ENCODE measurements around the gene POLE2. TPM values are rescaled to one million over a fixed set of nuclear protein-coding genes. Genes with fewer than 3 reads are reported as not detected.
"Not testable (repeated sequence)": the region's sequence is repeated elsewhere in the genome, so short reads cannot be mapped to it uniquely, and the experiment has no call there.

Gene POLE2
- total RNA-seq, 1 experiment from 2014 or later: 31.4 TPM

GRCh38 chr14:49620182-49621113, 67.6 kb downstream of the POLE2 start, which contains the start of the genes MGAT2 and RPL36AL:
TSS of gene MGAT2 (plus strand) at chr14:49620799. CDS start at chr14:49621269, 470 bp downstream.
TSS of gene RPL36AL (minus strand) at chr14:49620626. CDS start at chr14:49619104, 1,522 bp downstream.
- no peaks in the 10 kb centered on the region for H3K27me3 ChIP-seq (replicated peaks; ENCODE audit: control insufficient read depth, insufficient read depth, low read length)
- H3K4me3 ChIP-seq (ENCODE audit: low read depth, low read length): peak within 1 kb of the TSS; percentile 84
- H3K27ac Mint-ChIP-seq (ENCODE audit: unreplicated experiment): peak within 1 kb of the TSS; percentile 93
- peaks cover 16% of the 10 kb centered on the region for H3K4me1 Mint-ChIP-seq (ENCODE audit: low read depth, unreplicated experiment)
- BruUV-seq (replicated peaks): no TSS peak
- peaks cover 78% of the 10 kb centered on the region for H3K36me3 Mint-ChIP-seq (ENCODE audit: insufficient read depth, unreplicated experiment)
- H3K36me3 ChIP-seq (ENCODE audit: control insufficient read depth, insufficient read depth, low read length): no peaks in the 10 kb centered on the region
- H3K9me3 Mint-ChIP-seq (ENCODE audit: unreplicated experiment): no peaks in the 10 kb centered on the region
- no peaks in the 10 kb centered on the region for H3K9me3 ChIP-seq
- peak within 1 kb of the TSS; percentile 91 for H3K4me3 Mint-ChIP-seq (ENCODE audit: unreplicated experiment)
- peak; percentile 99 for DNase-seq
- intact Hi-C loops (cut with micrococcal nuclease; ENCODE audit: unreplicated experiment): loop anchor here (1.0 kb wide), 2 partner anchors 13 to 22 kb away; partner anchors contain the start of gene LRR1
- peak in 1 of 2 experiments; percentile 28 for TF ChIP-seq CTCF (IDR thresholded peaks at IDR 0.05; ENCODE audit: insufficient read depth in 1 of 2, low read depth in 1 of 2, low read length in 1 of 2, severe bottlenecking in 1 of 2, unreplicated experiment in 1 of 2)
- H3K27me3 Mint-ChIP-seq (ENCODE audit: insufficient read depth, unreplicated experiment): no peaks in the 10 kb centered on the region
- peaks cover 27% of the 10 kb centered on the region for H3K4me1 ChIP-seq
- ChIA-PET POLR2A (interaction anchor here (0.7 to 2.7 kb wide), 10 partner anchors 11 to 246 kb away, joined by 3 to 28 read pairs (median 12); partner anchors contain the start of genes KLHDC2, LRR1 and RPS29), CTCF (interaction anchor here (0.6 to 2.0 kb wide), 6 partner anchors 14 to 233 kb away, joined by 3 to 12 read pairs (median 4); partner anchors contain the start of genes DNAAF2, LRR1 and RPS29)

DNA sequence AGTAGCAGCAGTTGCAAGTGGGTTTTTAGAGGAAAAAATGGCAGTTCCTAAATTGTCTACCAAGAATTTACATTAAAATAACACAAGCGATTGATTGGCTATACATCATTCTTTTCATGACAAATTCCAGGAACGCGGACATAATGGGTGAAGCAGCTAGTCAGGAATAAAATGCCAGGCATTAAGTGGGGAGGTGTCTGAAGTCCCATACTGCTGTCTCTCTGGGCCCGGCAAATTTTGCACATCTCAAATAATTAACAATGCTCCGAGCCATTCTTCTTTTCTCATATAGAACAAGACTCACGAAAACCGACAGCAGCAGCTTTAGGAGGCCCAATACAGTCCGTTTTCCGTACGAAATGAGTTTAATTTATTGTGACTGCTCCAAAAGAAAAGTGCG, 68.3 kb downstream of the POLE2 start:
- BruUV-seq (replicated peaks): TSS peak; percentile 75
- no peak for DNase-seq
- Mint-ChIP-seq H3K27me3 (ENCODE audit: insufficient read depth, unreplicated experiment) (no peaks in the 10 kb centered on the region), H3K4me3 (ENCODE audit: unreplicated experiment) (peak overlapping the region; percentile 91), H3K36me3 (ENCODE audit: insufficient read depth, unreplicated experiment) (peaks cover 74% of the 10 kb centered on the region), H3K9me3 (ENCODE audit: unreplicated experiment) (no peaks in the 10 kb centered on the region), H3K4me1 (ENCODE audit: low read depth, unreplicated experiment) (peaks cover 16% of the 10 kb centered on the region), H3K27ac (ENCODE audit: unreplicated experiment) (peak overlapping the region; percentile 93)
- H3K9me3 ChIP-seq: no peaks in the 10 kb centered on the region
- TF ChIP-seq CTCF (IDR thresholded peaks at IDR 0.05; ENCODE audit: insufficient read depth in 1 of 2, low read depth in 1 of 2, low read length in 1 of 2, severe bottlenecking in 1 of 2, unreplicated experiment in 1 of 2): no peak
- ChIA-PET POLR2A (interaction anchor here (0.7 to 2.7 kb wide), 9 partner anchors 12 to 246 kb away, joined by 3 to 28 read pairs (median 12); partner anchors contain the start of genes KLHDC2, LRR1 and RPS29), CTCF (interaction anchor here (0.6 to 2.0 kb wide), 4 partner anchors 15 to 234 kb away, joined by 3 to 12 read pairs (median 6); partner anchors contain the start of genes DNAAF2 and RPS29)
- intact Hi-C loops (cut with micrococcal nuclease; ENCODE audit: unreplicated experiment): loop anchor here (1.0 kb wide), 2 partner anchors 14 to 21 kb away; partner anchors contain the start of gene LRR1
- H3K36me3 ChIP-seq (ENCODE audit: control insufficient read depth, insufficient read depth, low read length): no peaks in the 10 kb centered on the region
- H3K27me3 ChIP-seq (replicated peaks; ENCODE audit: control insufficient read depth, insufficient read depth, low read length): no peaks in the 10 kb centered on the region
- H3K4me3 ChIP-seq (ENCODE audit: low read depth, low read length): peak overlapping the region; percentile 84
- H3K4me1 ChIP-seq: peaks cover 27% of the 10 kb centered on the region

DNA sequence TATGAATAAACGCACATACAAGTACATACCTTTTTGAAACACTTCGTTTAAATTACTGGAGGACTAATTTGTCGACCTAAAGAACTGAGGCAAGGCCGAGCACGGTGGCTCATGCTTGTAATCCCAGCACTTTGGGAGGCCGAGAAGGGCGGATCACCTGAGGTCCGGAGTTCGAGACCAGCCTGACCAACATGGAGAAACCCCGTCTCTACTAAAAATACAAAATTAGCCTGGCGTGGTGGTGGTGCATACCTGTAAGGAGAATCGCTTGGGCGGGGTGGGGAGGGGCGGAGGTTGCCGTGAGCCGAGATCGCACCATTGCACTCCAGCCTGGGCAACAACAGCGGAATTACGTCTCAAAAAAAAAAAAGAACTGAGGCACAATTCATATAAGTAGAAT, 68.7 kb downstream of the POLE2 start:
- BruUV-seq (replicated peaks); H3K27me3 Mint-ChIP-seq (ENCODE audit: insufficient read depth, unreplicated experiment); DNase-seq; H3K9me3 Mint-ChIP-seq (ENCODE audit: unreplicated experiment); H3K27me3 ChIP-seq (replicated peaks; ENCODE audit: control insufficient read depth, insufficient read depth, low read length); H3K36me3 ChIP-seq (ENCODE audit: control insufficient read depth, insufficient read depth, low read length); intact Hi-C loops (cut with micrococcal nuclease; ENCODE audit: unreplicated experiment); H3K9me3 ChIP-seq: not testable (repeated sequence)
- Histone ChIP-seq H3K4me3 (ENCODE audit: low read depth, low read length) (peak overlapping the region; percentile 84), H3K4me1 (peaks cover 27% of the 10 kb centered on the region)
- peak overlapping the region; percentile 93 for H3K27ac Mint-ChIP-seq (ENCODE audit: unreplicated experiment)
- ChIA-PET CTCF (interaction anchor here (2.0 kb wide), 1 partner anchor 15 kb away, joined by 12 read pairs; the partner anchor contains the start of gene DNAAF2), POLR2A (interaction anchor here (2.7 kb wide), 1 partner anchor 15 kb away, joined by 28 read pairs; no protein-coding TSS in a partner anchor)
- peaks cover 75% of the 10 kb centered on the region for H3K36me3 Mint-ChIP-seq (ENCODE audit: insufficient read depth, unreplicated experiment)
- H3K4me3 Mint-ChIP-seq (ENCODE audit: unreplicated experiment): peak overlapping the region; percentile 91
- H3K4me1 Mint-ChIP-seq (ENCODE audit: low read depth, unreplicated experiment): peaks cover 16% of the 10 kb centered on the region
